ENCODE measurements around the gene TPSG1.

Gene TPSG1

GRCh38 chr16:1221628-1222552, 3.2 kb downstream of the TPSG1 start:
- no peak for TF ChIP-seq CTCF (IDR thresholded peaks at IDR 0.05; ENCODE audit: insufficient read depth, missing control alignments)
- FAIRE-seq (no peak), DNase-seq (ENCODE audit: insufficient read length, low spot score) (no peak)

- no peak for DNase-seq (ENCODE audit: insufficient read length, low spot score)
- TF ChIP-seq CTCF (IDR thresholded peaks at IDR 0.05; ENCODE audit: insufficient read depth, missing control alignments): no peak
- no peak for FAIRE-seq
Observed at GRCh38 chr16:1220841-1221627, 4.0 kb downstream of the TPSG1 start.

GRCh38 chr16:1220098-1220728, 4.9 kb downstream of the TPSG1 start:
- DNase-seq (ENCODE audit: insufficient read length, low spot score) (no peak), FAIRE-seq (no peak)
- no peak for TF ChIP-seq CTCF (IDR thresholded peaks at IDR 0.05; ENCODE audit: insufficient read depth, missing control alignments)

- FAIRE-seq (no peak), DNase-seq (ENCODE audit: insufficient read length, low spot score) (no peak)
- no peak for TF ChIP-seq CTCF (IDR thresholded peaks at IDR 0.05; ENCODE audit: insufficient read depth, missing control alignments)
Observed at GRCh38 chr16:1218930-1219611, 6.0 kb downstream of the TPSG1 start.

- FAIRE-seq (no peak), DNase-seq (ENCODE audit: insufficient read length, low spot score) (no peak)
- no peak for TF ChIP-seq CTCF (IDR thresholded peaks at IDR 0.05; ENCODE audit: insufficient read depth, missing control alignments)
Observed at GRCh38 chr16:1218061-1218929, 6.8 kb downstream of the TPSG1 start.

GRCh38 chr16:1217526-1217925, 7.5 kb downstream of the TPSG1 start:
- TF ChIP-seq CTCF (IDR thresholded peaks at IDR 0.05; ENCODE audit: insufficient read depth, missing control alignments): no peak
- no peak for FAIRE-seq
- DNase-seq (ENCODE audit: insufficient read length, low spot score): no peak

Measured in D721Med (cell line).